OCI-LY3 (cell line): ENCODE measurements around the gene TCERG1L.

Source experiments
- H2AFZ ChIP-seq: fragments of 200-600, 300-600 bp; shearing (Covaris generic); 2 replicates; pipeline ENCODE4 v1.6.0; 2014; ENCODE audit warnings: antibody characterized with exemption, low read depth, low read length
- H3K27ac ChIP-seq: fragments of 200-600, 300-600 bp; sonication (generic); 2 replicates; pipeline ENCODE4 v1.5.1; 2014; ENCODE audit warnings: mild to moderate bottlenecking, low read length, moderate library complexity, mixed read lengths
- H3K27me3 ChIP-seq: fragments of 200-600, 300-600 bp; sonication (generic); 2 replicates; pipeline ENCODE4 v1.6.1; 2014; ENCODE audit warnings: low read depth, low read length, mixed read lengths
- H3K36me3 ChIP-seq: fragments of 200-600, 300-600 bp; sonication (generic); replicated peaks from 2 replicates; pipeline ENCODE3; 2014; ENCODE audit warnings: low read depth, low read length, mixed read lengths
- H3K4me1 ChIP-seq: fragments of 300-600, 200-600 bp; sonication (generic); 2 replicates; pipeline ENCODE4 v1.6.1; 2014; ENCODE audit warnings: low read length, mixed read lengths
- H3K4me2 ChIP-seq: fragments of 200-600, 300-600 bp; sonication (generic); 2 replicates; pipeline ENCODE4 v1.6.1; 2014; ENCODE audit warnings: low read length, mixed read lengths
- H3K4me3 ChIP-seq: fragments of 300-600, 200-600 bp; sonication (generic); 2 replicates; pipeline ENCODE4 v1.5.1; 2014; ENCODE audit warnings: antibody characterized with exemption, mild to moderate bottlenecking, low read length, moderate library complexity
- H3K79me2 ChIP-seq: fragments of 300-600, 200-600 bp; shearing (Covaris generic); 2 replicates; pipeline ENCODE4 v1.6.1; 2014; ENCODE audit warnings: mild to moderate bottlenecking, low read length, mixed read lengths
- H3K9ac ChIP-seq: fragments of 300-600, 200-600 bp; shearing (Covaris generic); 2 replicates; pipeline ENCODE4 v1.6.0; 2014; ENCODE audit warnings: mild to moderate bottlenecking, low read length, moderate library complexity
- H3K9me3 ChIP-seq: fragments of 200-600, 300-600 bp; shearing (Covaris generic); 2 replicates; pipeline ENCODE4 v1.6.1; 2014; ENCODE audit warnings: low read length, mixed read lengths; ENCODE audit not compliant: insufficient read depth
- H4K20me1 ChIP-seq: fragments of 200-600, 300-600 bp; sonication (generic); 2 replicates; pipeline ENCODE4 v1.6.1; 2016; ENCODE audit warnings: low read length, mixed read lengths; ENCODE audit not compliant: insufficient read depth
- EZH2phosphoT487 ChIP-seq: fragments of 200-600 bp; shearing (Covaris generic); IDR thresholded peaks from 2 replicates; pipeline ENCODE4 v1.6.1; 2018; ENCODE audit warnings: antibody characterized with exemption, mixed run types, low read depth
- TF ChIP-seq, protein P1 (sequence below): fragments of 200-600, 300-600 bp; sonication (generic); IDR thresholded peaks from 2 replicates; pipeline ENCODE4 v1.5.1; 2014; ENCODE audit warnings: antibody characterized with exemption, low read length, low read depth

The TCERG1L gene

DNA sequence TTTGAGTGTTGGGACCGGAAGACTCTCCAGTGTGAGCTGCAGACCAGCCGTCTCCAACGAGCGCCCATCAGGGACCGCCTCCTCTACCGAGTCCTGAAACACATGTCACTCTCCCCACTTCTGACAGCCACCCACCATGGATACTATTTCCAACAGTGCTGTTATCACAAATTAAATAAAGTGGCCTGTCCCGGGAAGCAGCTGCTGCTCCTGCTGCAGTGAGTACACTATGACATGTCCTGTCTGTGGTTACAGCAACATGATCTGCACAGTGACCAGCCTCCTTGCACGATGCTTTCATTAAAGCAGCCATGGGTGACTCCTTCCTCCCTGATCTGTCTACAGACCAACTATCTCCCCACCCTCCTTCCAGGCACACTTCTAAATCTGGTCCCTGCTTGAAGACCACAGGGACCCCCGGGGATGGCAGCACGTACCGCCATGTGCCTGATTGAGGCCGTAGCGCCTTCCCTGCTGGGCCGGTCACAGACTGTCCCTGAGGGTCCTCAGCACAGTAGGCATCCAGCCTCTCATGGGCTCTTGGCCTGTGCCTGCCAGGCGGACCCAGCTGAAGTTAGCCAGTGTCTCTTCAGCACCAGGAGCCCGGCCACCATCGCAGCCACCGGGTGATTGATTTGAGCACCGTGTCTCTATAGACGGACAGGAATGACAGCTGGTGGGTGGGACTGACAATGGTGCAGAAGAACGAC, 58.8 kb downstream of the TCERG1L start:
- no peaks in the 10 kb centered on the region for H3K9me3 ChIP-seq
- no peak for TF ChIP-seq EZH2phosphoT487
- TF ChIP-seq, protein P1, sequence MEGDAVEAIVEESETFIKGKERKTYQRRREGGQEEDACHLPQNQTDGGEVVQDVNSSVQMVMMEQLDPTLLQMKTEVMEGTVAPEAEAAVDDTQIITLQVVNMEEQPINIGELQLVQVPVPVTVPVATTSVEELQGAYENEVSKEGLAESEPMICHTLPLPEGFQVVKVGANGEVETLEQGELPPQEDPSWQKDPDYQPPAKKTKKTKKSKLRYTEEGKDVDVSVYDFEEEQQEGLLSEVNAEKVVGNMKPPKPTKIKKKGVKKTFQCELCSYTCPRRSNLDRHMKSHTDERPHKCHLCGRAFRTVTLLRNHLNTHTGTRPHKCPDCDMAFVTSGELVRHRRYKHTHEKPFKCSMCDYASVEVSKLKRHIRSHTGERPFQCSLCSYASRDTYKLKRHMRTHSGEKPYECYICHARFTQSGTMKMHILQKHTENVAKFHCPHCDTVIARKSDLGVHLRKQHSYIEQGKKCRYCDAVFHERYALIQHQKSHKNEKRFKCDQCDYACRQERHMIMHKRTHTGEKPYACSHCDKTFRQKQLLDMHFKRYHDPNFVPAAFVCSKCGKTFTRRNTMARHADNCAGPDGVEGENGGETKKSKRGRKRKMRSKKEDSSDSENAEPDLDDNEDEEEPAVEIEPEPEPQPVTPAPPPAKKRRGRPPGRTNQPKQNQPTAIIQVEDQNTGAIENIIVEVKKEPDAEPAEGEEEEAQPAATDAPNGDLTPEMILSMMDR, result no peak
- H2AFZ ChIP-seq, result no peak overlapping the region
- H3K36me3 ChIP-seq, result no peaks in the 10 kb centered on the region
- no peak overlapping the region for H3K27ac ChIP-seq
- no peaks in the 10 kb centered on the region for H3K4me1 ChIP-seq
- H3K9ac ChIP-seq, result no peak overlapping the region
- H3K4me3 ChIP-seq, result no peak overlapping the region
- no peak overlapping the region for H3K4me2 ChIP-seq
- H3K27me3 ChIP-seq, result no peaks in the 10 kb centered on the region
- no peaks in the 10 kb centered on the region for H4K20me1 ChIP-seq
- no peaks in the 10 kb centered on the region for H3K79me2 ChIP-seq

DNA sequence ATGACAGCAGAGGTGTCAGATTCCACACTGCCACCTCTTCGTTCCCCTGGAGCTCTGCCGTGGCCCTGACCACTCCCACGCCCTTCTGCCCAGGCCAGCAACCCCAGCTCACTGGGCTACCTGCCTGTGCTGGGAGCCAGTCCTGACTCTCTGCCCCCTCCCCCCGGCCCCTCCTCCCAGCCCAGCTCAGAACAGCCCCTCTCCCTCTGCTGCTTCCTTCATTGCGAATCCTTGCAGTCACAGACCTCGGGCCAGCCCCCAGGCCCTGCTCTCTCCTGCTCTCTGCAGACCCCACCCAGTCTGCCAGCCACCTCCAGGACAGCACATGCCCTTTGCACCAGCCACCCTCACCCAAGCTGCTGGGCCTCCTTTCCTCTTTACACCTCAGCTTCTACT, 60.4 kb downstream of the TCERG1L start:
- no peaks in the 10 kb centered on the region for H3K4me1 ChIP-seq
- H3K4me2 ChIP-seq, result no peak overlapping the region
- H3K9me3 ChIP-seq, result no peaks in the 10 kb centered on the region
- H4K20me1 ChIP-seq, result no peaks in the 10 kb centered on the region
- no peaks in the 10 kb centered on the region for H3K27me3 ChIP-seq
- TF ChIP-seq, protein P1, result no peak
- no peak for TF ChIP-seq EZH2phosphoT487
- no peaks in the 10 kb centered on the region for H3K79me2 ChIP-seq
- no peak overlapping the region for H3K27ac ChIP-seq
- no peak overlapping the region for H3K9ac ChIP-seq
- H3K4me3 ChIP-seq, result no peak overlapping the region
- H3K36me3 ChIP-seq, result no peaks in the 10 kb centered on the region
- H2AFZ ChIP-seq, result no peak overlapping the region

DNA sequence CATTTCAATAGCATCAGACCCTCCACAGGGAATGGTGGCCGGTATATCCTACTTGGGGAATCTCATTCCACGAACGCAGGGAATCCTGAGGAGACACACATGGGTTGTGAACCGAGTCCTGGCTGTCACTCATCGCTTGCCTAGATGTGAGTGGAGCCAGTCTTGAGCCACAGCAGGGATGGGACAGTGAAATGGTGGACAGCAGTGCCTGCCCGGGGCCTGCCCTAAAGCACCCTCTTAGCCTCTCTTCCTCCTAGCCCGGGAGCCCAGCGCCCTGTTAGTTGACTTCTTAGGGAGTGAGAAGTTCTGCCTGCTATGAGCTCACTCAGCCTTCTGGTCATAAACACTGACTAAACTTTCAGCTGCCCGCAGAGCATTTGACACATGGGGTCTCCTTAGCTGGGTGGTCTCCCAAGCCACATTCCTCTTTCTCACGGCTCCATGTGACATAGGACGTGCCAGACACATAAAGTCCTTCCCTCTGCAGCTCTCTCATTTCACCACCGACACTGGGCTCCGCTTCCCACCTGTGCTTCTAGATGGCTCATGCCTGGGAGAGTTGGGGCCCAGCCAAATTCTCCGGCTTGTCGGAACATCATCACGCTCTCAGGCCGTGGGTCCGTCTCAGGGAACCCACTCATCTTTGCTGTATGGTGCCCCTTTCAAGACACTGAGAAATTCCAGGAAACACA, 60.9 kb downstream of the TCERG1L start:
- H3K9ac ChIP-seq, result no peak overlapping the region
- no peak overlapping the region for H2AFZ ChIP-seq

DNA sequence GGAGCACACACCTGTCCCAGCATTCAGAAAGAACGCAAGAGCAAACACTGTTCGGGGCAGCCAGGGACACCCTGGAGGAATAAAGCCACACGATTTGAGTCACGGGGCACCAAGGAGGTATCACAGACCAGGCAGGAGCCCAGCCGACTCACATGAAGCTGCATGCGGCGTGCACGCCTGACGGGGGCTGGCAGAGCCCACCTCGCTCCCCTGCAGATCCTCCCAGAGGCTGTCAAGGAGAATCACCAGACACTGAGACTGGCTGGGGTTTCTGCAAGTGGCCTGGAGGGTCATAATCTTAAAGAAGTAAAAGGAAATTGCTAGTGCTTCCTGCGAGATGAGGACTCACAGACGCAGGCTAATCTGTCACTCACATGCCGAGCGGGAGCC, 61.6 kb downstream of the TCERG1L start:
- TF ChIP-seq EZH2phosphoT487, result no peak
- TF ChIP-seq, protein P1, result no peak
- no peak overlapping the region for H3K4me3 ChIP-seq
- H3K27ac ChIP-seq, result no peak overlapping the region
- H3K27me3 ChIP-seq, result no peaks in the 10 kb centered on the region
- no peaks in the 10 kb centered on the region for H3K79me2 ChIP-seq
- H3K4me1 ChIP-seq, result no peaks in the 10 kb centered on the region
- no peaks in the 10 kb centered on the region for H3K36me3 ChIP-seq
- H4K20me1 ChIP-seq, result no peaks in the 10 kb centered on the region
- H3K4me2 ChIP-seq, result no peak overlapping the region
- H3K9me3 ChIP-seq, result no peaks in the 10 kb centered on the region
- no peak overlapping the region for H2AFZ ChIP-seq
- H3K9ac ChIP-seq, result no peak overlapping the region

More for the DNA sequence above, 60.9 kb downstream of the TCERG1L start:
- Histone ChIP-seq H3K4me2 (no peak overlapping the region), H3K36me3 (no peaks in the 10 kb centered on the region), H3K79me2 (no peaks in the 10 kb centered on the region), H4K20me1 (no peaks in the 10 kb centered on the region), H3K4me3 (no peak overlapping the region), H3K27ac (no peak overlapping the region), H3K9me3 (no peaks in the 10 kb centered on the region), H3K4me1 (no peaks in the 10 kb centered on the region), H3K27me3 (no peaks in the 10 kb centered on the region)
- no peak for TF ChIP-seq EZH2phosphoT487
- TF ChIP-seq, protein P1, result no peak
